Measurements from ENCODE around the gene SORCS2. TPM values are rescaled to one million over a fixed set of nuclear protein-coding genes. Genes with fewer than 3 reads are reported as not detected.

SORCS2 gene
- total and polyA plus RNA-seq, 2 of the 4 experiments (the other 2 are of a cell fraction): 0.36 to 0.62 TPM

- ChIA-PET CTCF (interaction anchor here (0.6 kb wide), 1 partner anchor 48 kb away, joined by 3 read pairs; no protein-coding TSS in a partner anchor), POLR2A (ENCODE audit: unreplicated experiment) (no interaction called here)
- Histone ChIP-seq H3K36me3 (ENCODE audit: control insufficient read depth, insufficient read depth, low read length) (peaks cover 59% of the 10 kb centered on the region), H4K91ac (ENCODE audit: insufficient read depth, low read depth, low read length) (no peak overlapping the region), H4K5ac (ENCODE audit: low read depth, low read length) (no peak overlapping the region; the same call in 1 of the 2 replicates), H3K4me3 (ENCODE audit: insufficient read depth, low read depth, low read length) (no peak overlapping the region), H3K4me1 (ENCODE audit: control insufficient read depth, insufficient read depth, low read length) (peaks cover 21% of the 10 kb centered on the region), H2BK20ac (ENCODE audit: low read depth, low read length) (no peak overlapping the region), H3K18ac (ENCODE audit: low read depth, low read length) (no peak overlapping the region), H4K8ac (ENCODE audit: low read depth in 2 of 2, low read length in 2 of 2) (no peak overlapping the region), H2BK5ac (ENCODE audit: low read depth, low read length, poor library complexity, severe bottlenecking) (no peak overlapping the region), H2BK120ac (ENCODE audit: low read depth, low read length) (no peak overlapping the region), H3K56ac (ENCODE audit: extremely low read depth, insufficient read depth, low read length) (no peak overlapping the region), H3K9me1 (ENCODE audit: insufficient read depth, low read length) (peaks cover 11% of the 10 kb centered on the region), H3K79me1 (ENCODE audit: low read depth in 1 of 2, low read length in 2 of 2) (peaks cover 35 to 79% of the 10 kb centered on the region in 2 experiments), H3K9me3 (ENCODE audit: control insufficient read depth, insufficient read depth, low read length) (no peaks in the 10 kb centered on the region), H3K4me2 (ENCODE audit: low read depth, low read length) (no peak overlapping the region), H2AK5ac (ENCODE audit: low read depth, low read length) (no peak overlapping the region), H4K20me1 (ENCODE audit: insufficient read depth, low read length) (peaks cover 30% of the 10 kb centered on the region), H2AK9ac (replicated peaks; ENCODE audit: low read depth, low read length, poor library complexity) (no peak overlapping the region), H2AFZ (replicated peaks; ENCODE audit: low read length, poor library complexity) (peak overlapping the region; percentile 6), H3K4ac (ENCODE audit: low read depth, low read length) (peak overlapping the region; percentile 36; the same call in 1 of the 2 replicates), H3K9ac (ENCODE audit: low read depth, low read length) (no peak overlapping the region), H3K27me3 (ENCODE audit: control insufficient read depth, insufficient read depth, low read length) (no peaks in the 10 kb centered on the region), H3K14ac (replicated peaks; ENCODE audit: low read depth, low read length) (no peak overlapping the region), H3K23ac (ENCODE audit: low read depth, low read length) (no peak overlapping the region), H2BK15ac (ENCODE audit: low read depth, low read length) (no peak overlapping the region), H3K27ac (ENCODE audit: insufficient read depth, low read length) (no peak overlapping the region)
- in situ Hi-C loops (cut with MboI; ENCODE audit: low sequenced_read_pairs): no loop called here
- no TSS peak for BruUV-seq (replicated peaks)
- no peak for TF ChIP-seq RCOR1 (IDR thresholded peaks at IDR 0.05; ENCODE audit: insufficient replicate concordance, low read length)
- no peak for TF ChIP-seq MAFK (IDR thresholded peaks at IDR 0.05; ENCODE audit: low read depth, low read length)
- no peak for TF ChIP-seq ELK1 (IDR thresholded peaks at IDR 0.05; ENCODE audit: borderline replicate concordance, low read depth, low read length)
- TF ChIP-seq RFX5 (IDR thresholded peaks at IDR 0.05; ENCODE audit: low read depth, low read length): no peak
- no peak for TF ChIP-seq CHD1 (IDR thresholded peaks at IDR 0.05; ENCODE audit: low read depth, low read length)
- TF ChIP-seq CEBPB (IDR thresholded peaks at IDR 0.05; ENCODE audit: low read depth, low read length): no peak
- TF ChIP-seq CTCF (conservative IDR thresholded peaks at IDR 0.05; ENCODE audit: low read depth, low read length): no peak
- TF ChIP-seq NFE2L2 (IDR thresholded peaks at IDR 0.05; ENCODE audit: low read depth, low read length): no peak
- TF ChIP-seq MXI1 (IDR thresholded peaks at IDR 0.05; ENCODE audit: borderline replicate concordance, low read depth, low read length): no peak
- TF ChIP-seq SMC3 (IDR thresholded peaks at IDR 0.05; ENCODE audit: low read depth, low read length): no peak
- no peak for TF ChIP-seq POLR2A (IDR thresholded peaks at IDR 0.05; ENCODE audit: low read depth, low read length)
- TF ChIP-seq BHLHE40 (IDR thresholded peaks at IDR 0.05; ENCODE audit: low read depth, low read length): no peak
- no peak for TF ChIP-seq RAD21 (IDR thresholded peaks at IDR 0.05; ENCODE audit: low read length)
- no peak for DNase-seq
- intact Hi-C loops (cut with micrococcal nuclease): no loop called here
- dilution Hi-C loops (cut with HindIII; ENCODE audit: low sequenced_read_pairs, unreplicated experiment): no loop called here
- no peak for ATAC-seq (ENCODE audit: low read depth)
- 97% methylated on average over 8 of the region's 8 CpGs; no CpG with 5 or more reads in 1 of the 2 experiments for WGBS, 2 experiments (ENCODE audit: extremely low coverage in 2 of 2, insufficient read length in 1 of 2)
These were observed 591.2 kb downstream of the SORCS2 start for GRCh38 chr4:7783541-7783940.
